ENCODE measurements around the gene PNPLA2.

PNPLA2 gene

DNA sequence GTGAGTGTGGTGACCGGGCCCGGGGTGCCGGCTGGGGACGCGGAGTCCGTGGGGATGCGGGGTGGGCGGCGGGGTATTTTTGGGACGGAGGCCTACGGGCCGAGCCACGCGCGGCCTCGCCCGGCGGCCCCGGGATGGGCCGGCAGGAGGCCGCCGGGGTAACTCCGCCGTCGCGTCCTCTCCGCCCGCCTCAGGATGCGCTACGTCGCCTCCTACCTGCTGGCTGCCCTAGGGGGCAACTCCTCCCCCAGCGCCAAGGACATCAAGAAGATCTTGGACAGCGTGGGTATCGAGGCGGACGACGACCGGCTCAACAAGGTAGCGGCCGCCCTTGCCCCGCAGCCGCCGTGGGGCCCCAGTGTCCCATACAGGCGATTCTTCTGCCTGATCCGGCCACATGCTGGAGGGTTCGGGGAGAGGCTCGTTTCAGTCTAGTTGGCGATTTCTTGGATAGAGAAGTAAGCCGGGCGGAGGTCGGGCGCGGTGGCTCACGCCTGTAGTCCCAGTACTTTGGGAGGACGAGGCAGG is 8.6 kb upstream of the PNPLA2 start:
- TF ChIP-seq CTCF (conservative IDR thresholded peaks at IDR 0.05): no peak
- H3K27ac ChIP-seq: peak overlapping the region; percentile 94

DNA sequence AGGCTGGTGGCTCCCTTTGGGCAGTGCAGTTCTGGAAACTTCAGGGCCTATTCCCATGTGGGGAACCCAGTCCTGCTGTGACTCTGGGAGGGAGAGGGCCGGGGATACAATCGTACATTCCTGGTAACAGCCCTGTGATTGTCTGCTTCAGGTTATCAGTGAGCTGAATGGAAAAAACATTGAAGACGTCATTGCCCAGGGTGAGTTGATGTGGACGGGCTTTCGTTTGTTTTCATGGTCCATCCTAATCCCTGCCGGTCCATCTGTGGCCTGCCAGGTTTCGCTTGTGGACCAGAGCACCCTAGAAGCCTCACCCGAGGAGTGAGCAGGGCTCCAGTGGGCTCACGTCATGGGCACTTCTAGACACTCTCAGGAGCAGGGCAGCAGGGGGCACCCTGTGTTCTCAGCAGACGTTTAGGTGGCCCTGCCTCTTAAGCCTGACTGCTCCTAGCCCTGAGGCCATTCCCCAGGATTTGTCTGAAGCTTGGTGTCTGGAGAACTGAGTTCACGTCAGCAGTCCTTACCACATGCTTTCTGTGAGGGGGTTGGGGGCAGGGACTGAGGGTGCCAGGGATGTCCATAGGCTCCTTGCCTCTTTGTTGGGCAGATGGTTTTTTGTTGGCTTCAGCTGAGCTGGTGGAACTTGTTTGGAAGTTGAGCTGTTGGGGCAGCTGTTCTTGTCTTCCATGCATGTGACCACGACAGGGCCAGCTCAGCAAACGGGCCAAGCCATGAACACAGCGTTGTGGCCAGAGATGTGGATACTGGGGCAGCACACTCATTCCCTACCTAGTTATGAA is 7.1 kb upstream of the PNPLA2 start:
- H3K27ac ChIP-seq: peak overlapping the region; percentile 94; the same call in 1 of the 2 replicates
- TF ChIP-seq CTCF (conservative IDR thresholded peaks at IDR 0.05): no peak

DNA sequence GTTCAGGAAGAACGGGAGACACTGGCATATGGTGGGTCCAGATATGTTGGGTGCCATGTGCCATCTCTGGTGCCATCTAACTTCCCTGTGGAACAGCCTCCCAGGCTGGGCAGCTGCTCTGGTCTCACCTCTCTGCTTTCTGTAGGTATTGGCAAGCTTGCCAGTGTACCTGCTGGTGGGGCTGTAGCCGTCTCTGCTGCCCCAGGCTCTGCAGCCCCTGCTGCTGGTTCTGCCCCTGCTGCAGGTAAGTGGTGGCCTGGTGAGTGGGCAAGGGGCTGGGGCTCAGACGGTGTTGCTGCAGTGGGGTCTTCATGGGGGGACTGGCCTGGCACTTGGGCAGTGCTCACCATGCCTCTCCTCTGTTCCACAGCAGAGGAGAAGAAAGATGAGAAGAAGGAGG is 6.3 kb upstream of the PNPLA2 start:
- peak overlapping the region; percentile 94; the same call in 1 of the 2 replicates for H3K27ac ChIP-seq
- no peak for TF ChIP-seq CTCF (conservative IDR thresholded peaks at IDR 0.05)

GRCh38 chr11:813072-813455 is 5.7 kb upstream of the PNPLA2 start:
- H3K27ac ChIP-seq: no peak overlapping the region
- no peak for TF ChIP-seq CTCF (conservative IDR thresholded peaks at IDR 0.05)

GRCh38 chr11:813456-814096 is 5.1 kb upstream of the PNPLA2 start:
- no peak overlapping the region for H3K27ac ChIP-seq
- no peak for TF ChIP-seq CTCF (conservative IDR thresholded peaks at IDR 0.05)

GRCh38 chr11:815675-816432 is 2.9 kb upstream of the PNPLA2 start:
- no peak overlapping the region for H3K27ac ChIP-seq
- TF ChIP-seq CTCF (conservative IDR thresholded peaks at IDR 0.05): no peak

DNA sequence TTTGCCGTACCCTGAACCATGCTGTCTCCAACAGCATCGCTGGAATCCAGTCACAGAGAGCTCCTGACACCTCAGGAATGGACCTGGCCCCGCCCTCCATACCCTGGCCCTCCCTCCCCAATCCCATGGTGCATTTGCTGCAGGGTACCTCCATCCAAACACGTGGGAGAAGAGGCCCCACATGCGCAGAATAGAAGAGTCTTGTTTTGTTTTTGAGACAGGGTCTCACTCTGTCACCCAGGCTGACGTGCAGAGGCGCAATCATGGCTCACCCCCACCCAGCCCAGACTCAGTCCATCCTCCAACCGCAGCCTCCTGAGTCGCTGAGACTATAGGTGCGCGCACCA is 2.3 kb upstream of the PNPLA2 start:
- no peak overlapping the region for H3K27ac ChIP-seq

More for the DNA sequence above, 2.3 kb upstream of the PNPLA2 start:
- TF ChIP-seq CTCF (conservative IDR thresholded peaks at IDR 0.05): no peak

Measured in VCaP (cell line).